H1 (cell line): ENCODE data around the gene BCAR1. TPM values are rescaled to one million over a fixed set of nuclear protein-coding genes. Genes with fewer than 3 reads are reported as not detected.

ENCODE experiments used
- CBX5 ChIP-seq: fragments of 300-800, 300-1000 bp; sonication (generic); IDR thresholded peaks from 2 replicates; pipeline ENCODE4 v1.7.1; 2016; ENCODE audit warnings: antibody characterized with exemption, low read length, low read depth
- CHD1 ChIP-seq: IDR thresholded peaks from 2 replicates; pipeline ENCODE4 v1.6.1; 2012; ENCODE audit warnings: low read depth, low read length, improper control_type of control experiment
- CHD2 ChIP-seq: IDR thresholded peaks from 2 replicates; pipeline ENCODE4 v1.6.1; 2012; ENCODE audit warnings: low read length, improper control_type of control experiment
- CREB1 ChIP-seq: IDR thresholded peaks from 2 replicates; pipeline ENCODE4 v1.6.1; 2012; ENCODE audit warnings: inconsistent platforms
- GABPA ChIP-seq: IDR thresholded peaks from 2 replicates; pipeline ENCODE4 v1.6.1; 2011; ENCODE audit warnings: mild to moderate bottlenecking, low read length, moderate library complexity, borderline replicate concordance; ENCODE audit not compliant: insufficient read depth
- JUN ChIP-seq: IDR thresholded peaks from 2 replicates; pipeline ENCODE4 v1.6.1; 2011; ENCODE audit warnings: low read depth, mild to moderate bottlenecking, improper control_type of control experiment, low read length
- NANOG ChIP-seq: IDR thresholded peaks from 2 replicates; pipeline ENCODE4 v1.6.1; 2011; ENCODE audit warnings: low read length, low read depth, mild to moderate bottlenecking, inconsistent platforms; ENCODE audit not compliant: insufficient read depth, poor library complexity, severe bottlenecking
- NRF1 ChIP-seq: IDR thresholded peaks from 2 replicates; pipeline ENCODE4 v1.6.1; 2011; ENCODE audit warnings: mild to moderate bottlenecking, low read depth, low read length, improper control_type of control experiment
- RBBP5 ChIP-seq: IDR thresholded peaks from 2 replicates; pipeline ENCODE4 v1.7.1; 2012; ENCODE audit warnings: low read depth, mild to moderate bottlenecking, inconsistent platforms, low read length, moderate library complexity, borderline replicate concordance
- SIN3A ChIP-seq, 2 experiments: IDR thresholded peaks in 1 of 2; conservative IDR thresholded peaks in 1 of 2; 2 replicates each; pipeline ENCODE4 v1.6.1; 2011 to 2012; ENCODE audit warnings: low read length in 2 of 2, improper control_type of control experiment in 1 of 2, low read depth in 1 of 2, mild to moderate bottlenecking in 1 of 2
- SP2 ChIP-seq: IDR thresholded peaks from 2 replicates; pipeline ENCODE4 v1.6.1; 2012; ENCODE audit warnings: mild to moderate bottlenecking, low read length, inconsistent platforms
- SP4 ChIP-seq: IDR thresholded peaks from 2 replicates; pipeline ENCODE4 v1.6.1; 2012; ENCODE audit warnings: low read length, inconsistent platforms
- TAF7 ChIP-seq: optimal IDR thresholded peaks from 2 replicates; pipeline ENCODE3; 2011; ENCODE audit warnings: low read depth, mild to moderate bottlenecking, inconsistent platforms, low read length, moderate library complexity, borderline replicate concordance
- USF2 ChIP-seq: IDR thresholded peaks from 2 replicates; pipeline ENCODE4 v1.6.1; 2011; ENCODE audit warnings: low read length, improper control_type of control experiment
- polyA plus RNA-seq, 7 experiments: library from polyadenylated mRNA; depleted of rRNA in 3 of 7; stranded (reverse) in 5 of 7; unstranded in 2 of 7; fragments of >200 nt in 5 of 7; fragments of 200-250 nt in 2 of 7; gene quantifications; 1 replicate in 5 of 7; 2 replicates in 1 of 7; 4 replicates in 1 of 7; pipeline versions ENCODE4 v1.2.1 to v1.2.3, GENCODE V29; 2011 to 2013; ENCODE audit warnings: missing spikeins in 2 of 7, mixed read lengths in 2 of 7
- total RNA-seq: library from RNA; stranded (reverse); fragmentation: NEBNext Ultra II Directional; extraction: Animal tissue kit (Norgen Biotek cat#: 25700); gene quantifications from 2 replicates; pipeline ENCODE4 v1.2.1, GENCODE V29; 2021
- TF ChIP-seq, protein P1 (sequence below): IDR thresholded peaks from 2 replicates; pipeline ENCODE4 v1.6.1; 2012; ENCODE audit warnings: inconsistent platforms

The BCAR1 gene
- total and polyA plus RNA-seq, 2 of the 8 experiments (the other 6 are each of a cell fraction or from before 2014, with no cell fraction given) = 59.8 to 105 TPM

DNA sequence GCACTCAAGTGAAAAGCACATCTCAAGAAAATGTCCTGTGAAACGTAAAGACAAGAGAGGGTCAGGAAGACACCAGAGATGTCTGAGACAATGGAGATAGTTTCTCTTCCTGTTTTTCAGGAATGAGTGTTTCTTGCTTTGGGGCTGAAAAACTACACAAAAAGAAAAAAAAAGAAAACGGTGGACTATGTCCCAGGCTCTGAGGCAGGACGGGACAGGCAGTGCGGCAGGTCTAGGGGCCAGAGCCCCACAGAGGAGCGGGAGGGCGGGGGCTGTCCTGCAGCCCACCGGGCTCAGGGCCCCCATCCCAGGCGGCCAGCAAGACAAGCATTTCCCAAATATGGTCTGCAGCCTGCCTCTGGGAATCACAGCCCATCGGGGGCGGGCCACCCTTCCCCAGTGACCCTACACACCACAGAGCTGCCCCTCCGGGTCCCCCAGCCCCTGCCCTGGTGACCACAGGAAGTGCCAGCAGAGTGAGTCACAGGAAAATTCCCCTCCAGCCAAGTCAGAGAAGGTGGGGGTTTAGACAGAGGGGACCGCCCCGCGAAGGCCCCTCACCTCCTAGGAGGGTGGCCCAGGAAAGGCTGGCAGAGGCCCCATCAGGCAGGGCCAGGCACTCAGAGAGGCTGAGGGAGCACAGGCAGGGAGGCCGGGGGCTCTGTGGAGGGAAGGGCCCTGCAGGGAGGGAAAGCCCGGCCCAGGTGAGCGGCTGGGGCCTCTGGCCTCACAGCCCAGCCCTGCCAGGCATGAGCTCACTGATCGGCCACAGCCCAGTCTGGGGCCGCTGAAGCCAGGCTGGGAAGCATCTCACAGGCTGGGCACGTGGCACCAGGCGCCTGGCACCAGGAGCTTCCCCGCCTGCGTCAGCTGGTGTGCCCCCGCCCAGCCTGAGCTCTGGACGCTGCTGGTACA is 6.3 kb downstream of the BCAR1 start (continued):
- TF ChIP-seq RBBP5 (no peak), CBX5 (no peak), USF2 (no peak), CREB1 (0 out of 2 replicates have a peak, but pooled peaks have one; percentile 34), NANOG (no peak), TAF7 (peak; percentile 27), CHD1 (no peak), SP2 (no peak), CHD2 (no peak), SP4 (no peak), NRF1 (no peak), JUN (peak; percentile 94), GABPA (0 out of 2 replicates have a peak, but pooled peaks have one; percentile 9), SIN3A (conservative IDR thresholded peaks at IDR 0.05 in 1 of 2, IDR thresholded peaks at IDR 0.05 in 1 of 2; ENCODE audit: low read depth in 1 of 2, low read length in 2 of 2) (no peak)
- TF ChIP-seq, protein P1, sequence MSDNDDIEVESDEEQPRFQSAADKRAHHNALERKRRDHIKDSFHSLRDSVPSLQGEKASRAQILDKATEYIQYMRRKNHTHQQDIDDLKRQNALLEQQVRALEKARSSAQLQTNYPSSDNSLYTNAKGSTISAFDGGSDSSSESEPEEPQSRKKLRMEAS = 0 out of 2 replicates have a peak, but pooled peaks have one; percentile 19
